ENCODE measurements around the gene POLA1. TPM values are rescaled to one million over a fixed set of nuclear protein-coding genes. Genes with fewer than 3 reads are reported as not detected.

POLA1 gene
- total RNA-seq, 1 donor from 2014 or later = 32.9 TPM

GRCh38 chrX:25028726-25029125 lies 335.0 kb downstream of the POLA1 start:
- DNase-seq = no peak

- no peak for DNase-seq
Observed at GRCh38 chrX:25029288-25029825, 335.6 kb downstream of the POLA1 start.

- no peak for DNase-seq
Observed at GRCh38 chrX:25034889-25035288, 341.2 kb downstream of the POLA1 start.

DNA sequence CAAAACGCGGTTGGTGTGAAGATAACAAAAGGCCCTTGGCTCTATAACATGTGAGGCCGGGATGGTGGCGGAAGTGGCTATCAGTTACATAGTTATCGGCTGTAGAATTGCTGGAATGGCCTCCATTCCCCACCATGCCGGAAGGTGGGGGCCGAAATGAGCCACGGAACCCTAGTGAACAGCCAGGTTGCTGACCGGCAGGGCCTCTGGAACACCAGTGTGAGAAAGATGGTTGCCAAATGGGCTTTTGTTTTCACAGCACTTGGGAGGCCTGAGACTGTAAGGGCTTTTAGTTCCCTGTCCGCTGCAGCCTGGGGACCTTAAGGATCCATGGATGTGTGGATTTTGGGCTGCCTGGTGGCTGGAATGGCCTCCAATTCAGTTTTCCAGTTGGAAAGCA lies 345.3 kb downstream of the POLA1 start:
- no peak for DNase-seq

DNA sequence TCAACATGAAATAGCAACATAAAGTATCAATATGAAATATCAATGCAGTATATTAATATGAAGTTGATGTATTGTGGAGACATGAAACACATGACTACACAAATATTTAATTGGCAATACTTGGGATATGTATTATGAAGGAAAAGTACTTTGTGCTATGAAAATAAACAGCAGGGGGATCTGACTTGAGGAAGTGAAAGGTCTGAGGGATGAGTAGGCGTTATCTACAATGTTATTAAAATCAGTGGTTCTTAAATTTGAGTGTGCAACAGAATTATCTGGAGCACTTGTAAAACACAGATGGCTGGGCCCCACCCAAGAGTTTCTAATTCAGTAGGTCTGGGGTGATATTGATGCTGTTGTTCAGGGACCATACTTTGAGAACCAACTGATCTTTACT lies 349.5 kb downstream of the POLA1 start:
- no peak for DNase-seq

Small RNA genes within 50 kb of the gene (small RNA-seq; reads per million reads assigned to genes)
- 1.6 reads per million, percentile 88 among the genes with 10 or more reads in this experiment for gene SCARNA23 (ENCODE audit: low replicate concordance)

Other genes starting within 250 kb of the POLA1 start
- gene PDK3, start 228.6 kb upstream of the POLA1 start, total RNA-seq = 22.2 TPM
- 1.3 TPM for gene PCYT1B, start 46.6 kb upstream of the POLA1 start, total RNA-seq

All from tongue (tissue), 3 donors.